GM18519 (cell line): Measurements from ENCODE around the gene SLC30A5.
"Not testable (repeated sequence)": the region's sequence is repeated elsewhere in the genome, so short reads cannot be mapped to it uniquely, and the experiment has no call there.

ENCODE experiments used
- ATAC-seq: cut with Tn5 transposase; IDR thresholded peaks from one replicate; pipeline ENCODE4 v1.9.1; 2021; ENCODE audit warnings: mild to moderate bottlenecking, moderate library complexity; ENCODE audit not compliant: unreplicated experiment, low FRiP score

The SLC30A5 gene

DNA sequence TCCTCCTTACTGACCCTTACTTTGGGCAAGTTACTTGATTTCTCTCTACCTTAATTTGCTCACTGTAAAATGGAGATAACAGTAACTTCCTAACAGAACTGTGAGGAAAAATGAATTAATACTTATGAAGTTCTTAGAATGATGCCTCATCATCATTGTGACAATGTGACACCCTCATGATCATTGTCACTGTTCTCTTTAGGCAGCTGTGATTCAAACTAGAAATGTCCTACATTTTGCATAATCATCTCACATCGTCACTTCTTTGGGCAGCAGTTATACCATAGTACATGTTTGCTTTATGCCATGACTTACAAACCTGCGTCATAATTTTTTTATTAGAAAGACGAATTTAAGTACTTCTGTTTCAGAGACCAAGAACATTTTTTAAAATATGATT lies 9.7 kb downstream of the SLC30A5 start:
- ATAC-seq = no peak

DNA sequence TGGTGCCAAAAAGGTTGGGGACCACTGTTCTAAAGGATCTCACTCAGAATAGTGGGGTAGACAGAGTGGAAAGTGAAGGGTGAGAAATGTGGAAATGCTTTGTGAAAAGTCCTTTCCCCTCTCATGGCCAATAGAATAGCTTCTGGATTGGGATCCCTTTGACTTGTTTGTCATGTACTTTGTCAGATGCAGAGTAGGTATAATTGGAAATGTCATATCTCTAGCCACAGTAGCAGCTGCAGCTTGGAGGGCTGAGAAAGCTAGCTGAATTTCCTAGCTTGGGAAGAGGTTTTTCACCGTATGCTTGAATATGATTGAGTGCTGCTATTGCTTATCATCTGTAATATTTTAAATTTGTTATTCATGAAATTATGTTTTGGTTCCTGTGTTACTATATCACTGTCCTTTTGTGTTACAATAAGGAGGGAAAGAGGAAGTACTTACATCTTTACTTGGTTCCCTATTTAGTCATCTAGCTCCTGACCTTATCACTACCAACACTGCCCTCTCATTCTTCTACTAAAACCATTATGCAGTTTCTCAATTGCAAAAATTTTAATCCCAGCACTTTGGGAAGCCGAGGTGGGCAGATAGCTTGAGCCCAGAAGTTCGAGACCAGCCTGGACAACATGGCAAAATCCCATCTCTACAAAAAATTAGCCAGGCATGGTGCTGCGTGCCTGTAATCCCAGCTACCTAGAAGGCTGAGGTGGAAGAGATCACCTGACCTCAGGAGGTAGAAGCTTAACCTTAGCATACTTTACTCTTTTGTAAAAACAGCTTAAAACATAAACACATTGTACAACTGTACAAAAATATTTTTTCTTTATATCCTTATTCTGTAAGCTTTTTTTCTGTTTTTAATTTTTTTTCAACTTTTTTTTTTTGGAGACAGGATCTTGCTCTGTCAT lies 12.4 kb downstream of the SLC30A5 start:
- ATAC-seq = peak; percentile 73

DNA sequence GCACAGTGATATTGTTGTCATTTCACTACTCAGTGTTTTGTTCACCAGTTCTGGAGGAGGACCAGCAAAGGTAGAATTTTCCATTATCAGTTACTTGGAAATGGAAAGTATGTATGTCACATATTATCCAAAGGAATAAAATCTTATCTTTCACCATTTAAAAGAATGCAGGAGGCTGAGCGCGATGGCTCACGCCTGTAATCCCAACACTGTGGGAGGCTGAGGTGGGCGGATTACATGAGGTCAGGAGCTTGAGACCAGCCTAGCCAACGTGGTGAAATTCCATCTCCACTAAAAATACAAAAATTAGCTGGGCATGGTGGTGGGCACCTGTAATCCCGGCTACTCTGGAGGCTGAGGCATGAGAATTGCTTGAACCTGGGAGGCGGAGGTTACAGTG lies 14.6 kb downstream of the SLC30A5 start:
- not testable (repeated sequence) for ATAC-seq

DNA sequence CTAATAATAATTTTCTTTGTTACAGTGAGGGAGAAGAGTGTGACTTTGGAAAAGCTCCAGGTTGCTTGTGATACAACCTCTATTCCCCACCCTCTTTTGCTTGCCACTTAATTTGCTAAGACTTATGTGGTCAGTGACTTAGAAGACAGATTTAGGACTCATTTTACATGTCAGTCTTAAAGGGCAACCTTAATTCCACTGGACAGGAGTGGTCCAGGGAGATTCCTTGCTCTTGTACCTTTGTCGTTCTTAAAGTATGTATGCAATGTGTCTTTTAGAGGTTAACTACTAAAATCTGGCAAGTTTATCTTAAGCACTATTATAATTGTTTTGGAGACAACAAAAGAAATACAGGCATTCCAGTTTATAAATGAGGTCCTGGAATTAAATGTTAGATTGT lies 20.0 kb downstream of the SLC30A5 start:
- no peak for ATAC-seq

DNA sequence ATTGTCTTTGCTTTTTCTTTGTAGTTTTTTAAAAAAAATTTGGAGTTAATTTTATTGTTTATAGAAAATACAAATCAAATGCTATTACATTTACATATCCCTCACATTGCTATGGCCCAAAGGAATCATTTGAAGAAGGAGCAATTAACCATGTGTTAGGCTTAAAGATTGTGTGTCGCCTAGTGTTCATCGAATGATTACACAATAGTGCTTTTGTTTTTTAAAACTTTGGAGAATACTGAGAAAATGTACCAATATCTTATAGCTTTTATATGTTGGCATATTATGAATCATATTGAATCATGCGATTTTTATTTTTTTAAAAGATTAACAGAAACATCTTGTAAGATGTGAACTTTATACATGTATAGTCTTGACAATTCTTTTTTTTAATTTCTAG lies 21.7 kb downstream of the SLC30A5 start:
- ATAC-seq = no peak

DNA sequence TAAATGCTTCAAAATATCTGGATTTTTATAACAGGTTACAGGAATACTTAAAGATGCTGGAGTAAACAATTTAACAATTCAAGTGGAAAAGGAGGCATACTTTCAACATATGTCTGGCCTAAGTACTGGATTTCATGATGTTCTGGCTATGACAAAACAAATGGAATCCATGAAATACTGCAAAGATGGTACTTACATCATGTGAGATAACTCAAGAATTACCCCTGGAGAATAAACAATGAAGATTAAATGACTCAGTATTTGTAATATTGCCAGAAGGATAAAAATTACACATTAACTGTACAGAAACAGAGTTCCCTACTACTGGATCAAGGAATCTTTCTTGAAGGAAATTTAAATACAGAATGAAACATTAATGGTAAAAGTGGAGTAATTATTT lies 35.6 kb downstream of the SLC30A5 start:
- no peak for ATAC-seq

DNA sequence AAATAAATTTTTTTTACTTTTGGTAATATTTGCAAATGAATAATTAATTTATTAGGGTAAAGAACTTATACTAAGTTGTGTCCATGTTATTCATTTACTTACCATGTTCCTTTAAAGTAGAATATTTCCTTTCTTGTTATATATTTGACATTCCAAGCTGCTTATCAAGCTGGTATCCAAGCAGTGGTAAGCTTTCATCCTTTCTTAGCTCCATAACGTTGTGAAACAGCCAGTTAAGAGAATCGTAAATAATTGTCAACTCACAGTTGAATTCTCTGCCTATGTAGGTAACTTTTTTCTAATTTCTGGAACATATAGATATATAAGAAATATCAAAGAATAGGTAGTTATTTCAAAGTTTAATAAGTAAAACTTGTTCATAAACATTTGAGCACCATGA lies 36.4 kb downstream of the SLC30A5 start:
- ATAC-seq = no peak

DNA sequence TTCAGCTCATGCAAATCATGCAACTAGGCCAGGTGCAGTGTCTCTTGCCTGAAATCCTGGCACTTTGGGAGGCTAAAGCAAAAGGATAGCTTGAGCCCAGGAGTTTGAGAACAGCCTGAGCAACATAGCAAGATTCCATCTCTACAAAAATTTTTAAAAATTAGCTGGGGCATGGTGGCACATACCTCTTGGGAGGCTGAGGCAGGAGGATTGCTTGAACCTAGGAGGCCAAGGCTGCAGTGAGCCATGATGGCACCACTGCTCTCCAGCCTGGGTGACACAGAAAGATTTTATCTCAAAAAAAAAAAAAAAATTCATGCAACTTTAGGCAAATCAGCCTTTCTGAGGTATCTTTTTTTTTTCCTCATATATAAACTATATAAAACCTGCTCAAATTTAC lies 37.5 kb downstream of the SLC30A5 start:
- no peak for ATAC-seq

DNA sequence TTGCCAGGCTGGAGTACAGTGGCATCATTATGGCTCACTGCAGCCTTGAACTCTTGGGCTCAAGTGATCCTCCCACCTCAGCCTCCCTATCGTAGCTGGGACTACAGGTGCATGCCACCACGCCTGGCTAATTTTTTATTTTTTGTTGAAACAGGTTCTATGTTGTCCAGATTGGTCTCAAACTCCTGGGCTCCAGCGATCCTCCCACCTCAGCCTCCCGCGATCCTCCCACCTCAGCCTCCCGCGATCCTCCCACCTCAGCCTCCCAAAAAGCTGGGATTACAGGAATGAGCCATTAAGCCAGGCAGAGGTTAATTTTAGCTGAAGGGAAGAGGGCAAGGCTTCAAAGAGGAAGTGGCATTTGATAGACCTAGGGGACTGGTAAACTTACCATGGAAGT lies 40.3 kb downstream of the SLC30A5 start:
- ATAC-seq = no peak

DNA sequence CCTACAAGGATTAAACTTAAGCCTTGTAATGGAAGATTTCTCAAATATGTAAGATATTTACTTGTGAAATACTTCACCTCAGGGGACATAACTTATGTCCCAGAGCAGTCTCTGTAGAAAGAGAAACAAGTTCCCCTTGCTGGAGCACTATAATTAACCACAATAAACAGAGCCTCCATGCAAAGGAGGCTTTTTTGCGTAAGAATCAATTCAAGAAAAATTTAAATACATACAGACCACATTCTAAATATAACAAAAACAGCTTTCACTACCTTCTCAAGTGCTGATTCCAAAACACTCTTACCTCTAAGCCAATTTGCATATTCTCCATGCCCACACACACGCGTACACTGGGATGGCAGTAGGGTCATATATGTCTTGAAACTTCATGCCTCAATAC lies 42.5 kb downstream of the SLC30A5 start:
- ATAC-seq = peak; percentile 92

DNA sequence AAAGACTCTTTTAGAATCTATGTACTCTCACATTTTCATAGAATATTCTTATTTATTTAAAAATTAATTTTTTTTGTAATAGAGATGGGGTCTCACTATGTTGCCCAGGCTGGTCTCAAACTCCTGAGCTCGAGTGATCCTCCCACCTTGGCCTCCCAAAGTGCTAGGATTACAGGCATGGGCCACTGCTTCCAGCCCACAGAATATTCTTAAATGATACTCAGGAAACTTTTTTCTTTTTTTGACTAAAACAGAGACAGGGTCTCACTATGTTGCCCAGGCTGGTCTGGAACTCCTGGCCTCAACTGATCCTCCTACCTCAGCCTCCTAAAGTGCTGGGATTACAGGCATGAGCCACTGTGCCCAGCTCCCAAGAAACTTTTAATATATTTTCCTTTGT lies 43.4 kb downstream of the SLC30A5 start:
- ATAC-seq = not testable (repeated sequence)

DNA sequence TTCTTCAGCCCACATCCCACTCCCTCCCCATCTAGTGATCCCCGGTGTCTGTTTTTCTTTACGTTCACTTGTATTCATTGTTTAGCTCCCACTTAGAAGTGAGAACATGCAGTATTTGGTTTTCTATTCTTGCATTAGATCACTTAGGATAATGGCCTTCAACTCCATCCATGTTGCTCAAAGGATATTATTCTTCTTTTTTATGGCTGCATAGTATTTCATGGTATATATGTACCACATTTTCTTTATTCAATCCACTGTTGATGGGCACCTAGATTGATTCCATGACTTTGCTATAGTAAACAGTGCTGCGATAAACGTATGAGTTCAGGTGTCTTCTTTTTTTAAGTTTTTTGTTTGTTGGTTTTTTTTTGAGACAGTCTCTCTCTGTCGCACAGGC lies 44.0 kb downstream of the SLC30A5 start:
- no peak for ATAC-seq

DNA sequence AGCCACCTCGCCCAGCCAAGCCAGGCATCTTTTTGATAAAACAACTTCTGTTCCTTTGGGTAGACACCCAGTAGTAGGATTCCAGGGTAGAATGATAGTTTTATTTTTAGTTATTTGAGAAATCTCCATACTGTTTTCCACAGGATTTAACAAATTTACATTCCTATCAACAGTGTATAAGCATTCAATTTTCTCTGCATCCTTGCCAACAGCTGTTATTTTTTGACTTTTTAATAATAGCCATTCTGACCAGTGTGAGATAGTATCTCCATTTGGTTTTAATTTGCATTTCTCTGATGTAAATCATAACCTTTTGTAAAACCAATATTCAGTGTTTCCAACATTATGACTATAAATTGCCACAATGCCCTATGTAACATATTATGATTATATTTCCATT lies 45.0 kb downstream of the SLC30A5 start:
- ATAC-seq = no peak

DNA sequence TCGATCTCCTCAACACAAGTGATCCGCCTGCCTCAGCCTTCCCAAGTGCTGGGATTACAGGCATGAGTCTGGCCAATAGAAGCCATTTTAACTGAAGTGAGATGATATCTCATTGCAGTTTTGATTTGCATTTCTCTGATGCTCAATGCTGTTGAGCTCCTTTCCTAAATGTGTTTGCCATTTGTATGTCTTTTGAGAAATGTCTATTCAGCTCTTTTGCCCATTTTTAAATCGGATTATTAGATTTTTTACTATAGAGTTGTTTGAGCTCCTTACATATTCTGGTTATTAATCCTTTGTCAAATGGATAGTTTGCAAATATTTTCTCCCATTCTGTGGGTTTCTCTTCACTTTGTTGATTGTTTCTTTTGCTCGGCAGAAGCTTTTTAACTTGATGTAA lies 46.4 kb downstream of the SLC30A5 start:
- ATAC-seq = not testable (repeated sequence)

DNA sequence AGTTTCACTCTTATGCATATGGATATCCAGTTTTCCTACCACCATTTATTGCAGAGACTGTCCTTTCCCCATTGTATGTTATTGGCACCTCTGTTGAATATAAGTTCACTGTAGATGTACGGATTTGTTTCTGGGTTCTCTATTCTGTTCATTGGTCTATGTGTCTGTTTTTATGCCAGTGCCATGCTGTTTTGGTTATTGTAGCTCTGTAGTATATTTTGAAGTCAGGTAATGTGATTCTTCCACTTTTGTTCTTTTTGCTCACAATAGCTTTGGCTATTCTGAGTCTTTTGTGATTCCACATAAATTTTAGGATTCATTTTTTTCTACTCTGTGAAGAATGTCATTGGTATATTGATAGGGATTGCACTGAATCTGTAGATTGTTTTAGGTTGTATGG lies 47.0 kb downstream of the SLC30A5 start:
- no peak for ATAC-seq

DNA sequence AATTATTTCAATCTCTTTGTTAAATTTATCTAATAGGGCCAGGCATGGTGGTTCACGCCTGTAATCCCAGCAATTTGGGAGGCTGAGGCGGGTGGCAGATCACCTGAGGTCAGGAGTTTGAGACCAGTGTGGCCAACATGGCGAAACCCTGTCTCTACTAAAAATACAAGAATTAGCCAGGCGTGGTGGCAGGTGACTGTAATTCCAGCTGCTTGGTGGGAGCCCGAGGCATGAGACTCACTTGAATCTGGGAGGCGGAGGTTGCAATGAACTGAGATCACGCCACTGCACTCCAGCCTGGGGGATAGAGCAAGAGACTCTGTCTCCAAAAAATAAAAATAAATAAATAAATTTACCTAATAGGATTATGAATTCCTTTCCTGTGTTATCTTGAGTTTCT lies 54.8 kb downstream of the SLC30A5 start:
- not testable (repeated sequence) for ATAC-seq

DNA sequence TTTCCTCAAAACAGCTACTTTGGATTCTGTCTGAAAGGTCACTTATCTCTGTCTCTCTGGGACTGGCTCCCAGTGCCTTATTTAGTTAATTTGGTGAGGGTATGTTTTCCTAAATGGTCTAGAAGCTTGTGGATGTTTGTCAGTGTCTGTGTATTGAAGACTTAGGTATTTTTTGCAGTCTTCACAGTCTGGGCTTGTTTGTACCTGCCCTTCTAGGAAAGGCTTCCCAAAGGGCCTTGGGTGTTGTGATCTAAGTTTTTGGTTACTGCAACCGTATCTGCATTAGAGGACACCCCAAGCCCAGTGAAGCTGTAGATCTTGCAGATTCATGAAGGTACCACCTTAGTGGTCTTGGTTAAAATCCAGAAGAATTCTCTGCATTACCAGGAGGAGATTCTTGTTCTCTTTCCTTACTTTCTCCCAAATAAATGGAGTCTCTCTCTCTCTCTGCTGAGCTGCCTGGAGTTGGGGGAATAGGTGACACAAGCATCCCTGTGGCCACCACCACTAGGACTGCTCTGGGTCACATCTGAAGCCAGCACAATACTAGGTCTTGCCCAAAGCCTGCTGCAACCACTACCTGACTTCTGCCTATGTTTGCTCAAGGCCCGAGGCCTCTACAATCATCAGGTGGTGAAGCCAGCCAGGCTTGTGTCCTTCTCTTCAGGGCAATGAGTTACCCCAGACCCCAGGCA lies 55.3 kb downstream of the SLC30A5 start:
- no peak for ATAC-seq

DNA sequence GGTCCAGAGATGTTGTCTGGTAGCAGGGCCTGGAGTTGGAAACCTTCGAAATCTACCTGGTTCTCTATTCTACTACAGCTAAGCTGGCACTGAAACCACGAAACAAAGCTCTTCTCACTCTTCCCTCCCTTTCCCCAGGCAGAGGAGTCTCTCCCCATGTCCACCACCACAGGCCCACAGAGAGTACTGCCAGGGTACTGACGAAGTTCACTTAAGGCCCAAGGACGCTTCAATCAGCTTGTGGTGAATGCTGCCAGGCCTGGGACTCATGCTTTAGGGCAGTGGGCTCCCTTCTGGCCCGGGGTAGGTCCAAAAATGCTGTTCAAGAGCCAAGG lies 55.8 kb downstream of the SLC30A5 start:
- ATAC-seq = no peak

DNA sequence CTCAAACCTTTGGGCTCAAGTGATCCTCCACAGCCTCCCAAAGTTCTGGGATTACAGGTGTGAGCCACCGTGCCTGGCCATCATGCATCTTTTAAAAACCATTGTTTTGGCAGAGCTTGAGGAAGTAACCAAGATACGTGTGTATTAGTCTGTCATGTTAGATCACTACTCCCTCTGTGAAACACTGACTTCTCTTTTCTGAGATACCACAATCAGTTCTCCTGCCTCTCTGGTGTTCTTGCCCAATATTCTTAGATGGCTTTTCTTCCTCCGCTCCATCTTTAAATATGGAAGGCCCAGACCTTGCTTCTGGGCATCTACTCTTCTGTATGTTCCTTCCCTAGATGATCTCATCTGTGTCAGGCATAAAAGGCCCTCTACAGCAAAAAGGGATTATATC lies 58.9 kb downstream of the SLC30A5 start:
- no peak for ATAC-seq

DNA sequence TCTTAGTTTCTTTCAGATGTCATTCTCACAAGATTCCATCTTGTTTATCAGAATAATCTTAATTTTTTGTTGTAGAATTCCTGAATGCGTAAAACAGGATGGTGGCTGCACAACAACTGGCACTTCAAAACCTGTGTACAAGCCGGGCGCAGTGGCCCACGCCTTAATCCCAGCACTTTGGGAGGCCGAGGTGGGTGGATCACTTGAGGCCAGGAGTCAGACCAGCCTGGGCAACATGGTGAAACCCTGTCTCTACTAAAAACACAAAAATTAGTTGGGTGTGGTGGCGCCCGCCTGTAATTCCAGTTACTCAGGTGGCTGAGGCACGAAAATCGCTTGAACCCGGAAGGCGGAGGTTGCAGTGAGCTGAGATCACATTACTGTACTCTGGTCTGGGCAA lies 62.6 kb downstream of the SLC30A5 start:
- ATAC-seq = no peak

DNA sequence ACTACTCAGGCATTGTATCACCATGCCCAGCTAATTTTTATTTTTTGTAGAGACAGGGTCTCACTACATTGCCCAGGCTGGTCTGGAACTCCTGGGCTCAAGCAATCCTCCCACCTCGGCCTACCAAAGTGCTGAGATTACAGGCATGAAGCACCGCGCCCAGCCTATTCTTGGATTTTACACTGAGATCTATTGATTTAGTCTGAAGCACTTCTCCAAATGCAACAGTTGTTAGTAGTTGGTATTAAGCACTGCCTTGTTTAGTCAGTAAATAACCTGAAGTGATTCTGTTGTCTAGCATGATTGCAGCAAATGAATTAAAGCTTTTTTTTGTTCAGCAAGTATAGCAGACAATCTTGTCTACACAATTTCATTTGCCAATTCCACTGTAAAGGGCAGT lies 64.2 kb downstream of the SLC30A5 start:
- no peak for ATAC-seq

DNA sequence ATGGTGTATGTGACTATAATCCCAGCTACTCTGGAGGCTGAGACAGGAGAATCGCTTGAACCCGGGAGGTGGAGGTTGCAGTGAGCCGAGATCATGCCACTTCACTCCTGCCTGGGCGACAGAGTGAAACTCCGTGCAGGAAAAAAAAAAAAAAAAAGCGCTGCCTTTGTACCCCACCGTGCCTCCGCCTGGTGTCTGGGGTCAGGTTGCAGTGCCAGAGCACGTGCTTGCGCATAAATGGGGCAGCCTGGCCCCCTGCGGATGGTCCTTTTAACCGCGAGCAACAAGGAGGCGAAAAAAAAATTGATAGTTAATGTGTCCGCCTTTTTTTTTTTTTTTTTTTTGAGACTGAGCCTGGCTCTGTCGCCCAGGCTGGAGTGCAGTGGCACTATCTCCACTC lies 66.8 kb downstream of the SLC30A5 start:
- ATAC-seq = no peak
